Lung (tissue), 12 donors: Measurements from ENCODE around the gene FCN1. TPM values are rescaled to one million over a fixed set of nuclear protein-coding genes. Genes with fewer than 3 reads are reported as not detected.

Experiments
- ATAC-seq: fragments of 200-7000 bp; cut with Tn5 transposase; one replicate; pipeline ENCODE4 v1.9.1; 2020; ENCODE audit warnings: moderate number of reproducible peaks; ENCODE audit not compliant: insufficient read depth, low FRiP score
- DNase-seq, 3 donors: peaks; one replicate each; pipeline ENCODE4 v3.0.0-alpha.2; 2013 to 2017
- H3K27ac ChIP-seq, 2 donors: one replicate each; pipeline ENCODE4 v1.5.1; 2013; ENCODE audit warnings: mild to moderate bottlenecking in 2 of 2, moderate library complexity in 2 of 2, control low read depth in 1 of 2, inconsistent platforms in 1 of 2, low read depth in 1 of 2, low read length in 1 of 2
- H3K27me3 ChIP-seq, 3 donors: one replicate each; pipeline ENCODE4 v1.5.1; 2013; ENCODE audit warnings: low read length in 2 of 3; ENCODE audit not compliant: control insufficient read depth in 3 of 3, insufficient read depth in 3 of 3
- H3K36me3 ChIP-seq, 4 donors: one replicate each; pipeline ENCODE4 v1.5.1; 2013; ENCODE audit warnings: low read length in 4 of 4, mild to moderate bottlenecking in 1 of 4, moderate library complexity in 1 of 4; ENCODE audit not compliant: control insufficient read depth in 4 of 4, insufficient read depth in 4 of 4
- H3K4me1 ChIP-seq, 5 donors: one replicate each; pipeline ENCODE4 v1.5.1; 2013; ENCODE audit warnings: low read length in 5 of 5, mild to moderate bottlenecking in 2 of 5, moderate library complexity in 1 of 5; ENCODE audit not compliant: control insufficient read depth in 5 of 5, insufficient read depth in 5 of 5
- H3K4me3 ChIP-seq: one replicate; pipeline ENCODE4 v1.5.1; 2013; ENCODE audit warnings: mild to moderate bottlenecking, control low read depth, moderate library complexity
- H3K9ac ChIP-seq, 2 donors: one replicate each; pipeline ENCODE4 v1.5.1; 2013; ENCODE audit warnings: low read length in 2 of 2, control low read depth in 1 of 2; ENCODE audit not compliant: insufficient read depth in 1 of 2
- H3K9me3 ChIP-seq, 4 donors: one replicate each; pipeline ENCODE4 v1.5.1; 2013; ENCODE audit warnings: low read length in 3 of 4, mild to moderate bottlenecking in 1 of 4, moderate library complexity in 1 of 4; ENCODE audit not compliant: control insufficient read depth in 4 of 4, insufficient read depth in 3 of 4
- WGBS, 2 donors: extraction: QIAGEN DNeasy Blood & Tissue Kit; methylation state at CpG; one replicate each; pipeline ENCODE4 v1.1.7; 2013; 5-methylcytosine and 5-hydroxymethylcytosine counted together
- polyA plus RNA-seq, 2 donors: library from polyadenylated mRNA; stranded (reverse); fragments of 200-250 nt; gene quantifications; one replicate each; pipeline ENCODE4 v1.2.1, GENCODE V29; 2013
- total RNA-seq, 2 donors: library from RNA; depleted of rRNA in 1 of 2; stranded (reverse); fragments of >200 nt in 1 of 2; gene quantifications; one replicate each; pipeline ENCODE4 v1.2.1, GENCODE V29; 2014 to 2021
- TF ChIP-seq, protein P1 (sequence below): IDR thresholded peaks from 2 replicates; pipeline ENCODE4 v1.5.1; 2012; ENCODE audit warnings: mild to moderate bottlenecking; ENCODE audit errors: control extremely low read depth, extremely low read depth
- donor health status: control.
- donor health status: control.
- donor health status: Bipolar disorder and iron deficiency.
- donor health status: healthy.
- donor health status: DM: yes; HTN: yes; CAD: no.

Gene FCN1
- total and polyA plus RNA-seq, 4 donors = 18.7 to 149 (median 48.2) TPM

DNA sequence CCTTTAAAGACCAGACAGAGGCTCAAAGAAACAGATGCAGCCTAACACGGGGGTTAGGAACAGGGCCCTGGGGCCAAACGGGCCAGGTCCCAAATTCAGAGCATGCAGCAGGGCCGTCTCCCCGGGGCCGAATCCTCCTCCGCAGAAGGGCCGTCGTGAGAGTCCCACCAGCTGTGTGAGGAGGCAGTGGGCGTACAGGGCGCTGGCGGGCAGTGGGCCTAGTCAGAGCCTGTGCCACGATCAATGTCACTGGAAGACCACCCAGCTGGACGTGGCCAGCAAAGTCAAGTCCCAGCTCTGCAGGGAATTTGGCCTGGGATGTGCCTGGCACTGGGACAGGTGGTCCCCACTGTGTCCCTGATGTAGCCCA lies 52.9 kb downstream of the FCN1 start:
- Histone ChIP-seq H3K4me1 (peaks cover 0 to 4% (median 0%) of the 10 kb centered on the region in 5 donors), H3K36me3 (no peaks in the 10 kb centered on the region), H3K9me3 (peaks cover 0 to 6% (median 0%) of the 10 kb centered on the region in 4 donors), H3K27me3 (no peaks in the 10 kb centered on the region), H3K27ac (no peak overlapping the region), H3K9ac (no peak overlapping the region), H3K4me3 (no peak overlapping the region)
- TF ChIP-seq, protein P1, sequence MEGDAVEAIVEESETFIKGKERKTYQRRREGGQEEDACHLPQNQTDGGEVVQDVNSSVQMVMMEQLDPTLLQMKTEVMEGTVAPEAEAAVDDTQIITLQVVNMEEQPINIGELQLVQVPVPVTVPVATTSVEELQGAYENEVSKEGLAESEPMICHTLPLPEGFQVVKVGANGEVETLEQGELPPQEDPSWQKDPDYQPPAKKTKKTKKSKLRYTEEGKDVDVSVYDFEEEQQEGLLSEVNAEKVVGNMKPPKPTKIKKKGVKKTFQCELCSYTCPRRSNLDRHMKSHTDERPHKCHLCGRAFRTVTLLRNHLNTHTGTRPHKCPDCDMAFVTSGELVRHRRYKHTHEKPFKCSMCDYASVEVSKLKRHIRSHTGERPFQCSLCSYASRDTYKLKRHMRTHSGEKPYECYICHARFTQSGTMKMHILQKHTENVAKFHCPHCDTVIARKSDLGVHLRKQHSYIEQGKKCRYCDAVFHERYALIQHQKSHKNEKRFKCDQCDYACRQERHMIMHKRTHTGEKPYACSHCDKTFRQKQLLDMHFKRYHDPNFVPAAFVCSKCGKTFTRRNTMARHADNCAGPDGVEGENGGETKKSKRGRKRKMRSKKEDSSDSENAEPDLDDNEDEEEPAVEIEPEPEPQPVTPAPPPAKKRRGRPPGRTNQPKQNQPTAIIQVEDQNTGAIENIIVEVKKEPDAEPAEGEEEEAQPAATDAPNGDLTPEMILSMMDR = no peak
- no peak for ATAC-seq
- DNase-seq = peak in 1 of 3 donors; percentile 9
- 91 to 95% methylated on average over 13 of the region's 13 CpGs for WGBS, 2 donors

DNA sequence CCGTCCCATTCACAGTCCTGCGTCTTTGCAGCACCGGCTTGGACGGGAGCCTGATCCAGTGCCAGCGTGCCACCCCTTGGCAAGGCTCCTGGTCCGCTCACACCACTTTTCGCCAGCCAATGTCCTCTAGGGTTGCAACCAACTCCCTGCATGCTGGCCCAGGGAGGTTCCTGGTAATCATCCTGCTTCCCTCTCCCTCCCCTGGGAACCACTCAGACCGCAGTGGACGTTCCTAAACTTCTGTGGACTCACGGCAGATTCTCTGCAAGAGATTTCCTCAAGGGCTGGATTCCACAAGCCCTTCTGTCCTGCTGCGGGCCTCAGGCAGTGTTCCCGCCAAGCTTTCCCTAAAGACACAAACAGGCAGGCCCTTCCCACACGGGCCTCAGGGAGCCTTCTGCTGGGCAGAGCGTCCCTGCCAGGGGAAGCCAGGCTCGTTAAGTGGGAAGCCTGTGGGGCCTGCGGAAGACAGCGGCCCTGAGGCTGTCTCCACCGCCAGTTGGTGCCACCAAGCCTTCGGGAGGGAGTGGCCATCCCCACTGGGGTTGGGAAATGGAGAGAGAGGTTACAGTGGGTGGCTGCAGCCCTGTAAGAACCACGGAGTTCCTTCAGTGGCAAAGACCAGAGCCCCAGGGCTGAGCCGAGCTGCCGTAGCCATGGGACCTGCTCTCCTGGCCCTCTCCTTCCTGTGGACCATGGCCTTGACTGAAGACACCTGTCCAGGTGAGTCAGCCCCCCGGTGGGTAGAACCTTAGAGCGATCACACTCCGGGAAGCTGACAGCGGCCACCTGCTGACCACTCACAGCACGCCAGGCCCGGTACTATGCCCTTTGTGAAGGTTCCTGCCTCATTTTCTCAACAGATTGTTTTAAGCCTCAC lies 53.5 kb downstream of the FCN1 start:
- no peaks in the 10 kb centered on the region for H3K36me3 ChIP-seq
- peaks cover 0 to 4% (median 0%) of the 10 kb centered on the region in 5 donors for H3K4me1 ChIP-seq
- peaks cover 0 to 6% (median 0%) of the 10 kb centered on the region in 4 donors for H3K9me3 ChIP-seq
- TF ChIP-seq, protein P1 = no peak
- H3K27ac ChIP-seq = no peak overlapping the region
- no peak overlapping the region for H3K4me3 ChIP-seq
- no peaks in the 10 kb centered on the region for H3K27me3 ChIP-seq
- no peak for ATAC-seq
- no peak overlapping the region for H3K9ac ChIP-seq
- DNase-seq = peak in 2 of 3 donors; percentile 19 to 39
- WGBS, 2 donors = 77 to 91% methylated on average over 28 of the region's 28 CpGs

DNA sequence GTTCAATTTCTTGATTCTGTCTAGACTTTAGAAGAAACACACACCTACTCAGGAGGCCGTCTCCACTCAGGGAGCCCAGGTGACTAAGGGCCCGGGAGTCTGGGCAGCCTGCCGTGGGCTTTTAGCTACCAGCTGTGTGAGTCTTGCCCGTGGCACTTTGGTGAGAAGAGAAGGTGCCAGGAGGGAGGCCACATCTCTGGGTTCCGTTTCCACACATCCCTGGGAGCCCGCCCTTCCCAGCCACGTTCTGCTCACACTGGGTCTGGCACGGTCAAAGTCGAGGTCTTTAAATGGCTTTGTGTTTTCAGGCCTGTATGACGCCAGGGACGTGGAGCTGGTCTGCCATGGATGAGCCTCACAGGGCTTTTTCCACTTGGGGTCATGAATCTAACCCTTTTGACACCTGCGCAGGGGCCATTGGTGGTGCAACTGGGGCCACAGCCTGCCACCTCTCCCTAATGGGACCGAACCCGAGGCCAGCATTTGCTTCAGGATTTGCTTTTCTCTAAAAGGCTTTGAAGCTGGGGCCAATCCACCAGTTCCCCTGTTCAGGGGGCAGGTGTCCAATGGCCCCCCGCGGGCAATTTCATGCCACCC lies 54.3 kb downstream of the FCN1 start:
- Histone ChIP-seq H3K27me3 (no peaks in the 10 kb centered on the region), H3K4me1 (peaks cover 0 to 4% (median 0%) of the 10 kb centered on the region in 5 donors), H3K9me3 (peaks cover 0 to 6% (median 0%) of the 10 kb centered on the region in 4 donors), H3K9ac (no peak overlapping the region), H3K4me3 (no peak overlapping the region), H3K36me3 (no peaks in the 10 kb centered on the region), H3K27ac (no peak overlapping the region)
- TF ChIP-seq, protein P1 = no peak
- DNase-seq = no peak
- 85 to 94% methylated on average over 16 of the region's 16 CpGs for WGBS, 2 donors
- no peak for ATAC-seq
